Measurements from ENCODE around the gene RAD51D.
"Not testable (repeated sequence)": the region's sequence is repeated elsewhere in the genome, so short reads cannot be mapped to it uniquely, and the experiment has no call there.

The RAD51D gene

DNA sequence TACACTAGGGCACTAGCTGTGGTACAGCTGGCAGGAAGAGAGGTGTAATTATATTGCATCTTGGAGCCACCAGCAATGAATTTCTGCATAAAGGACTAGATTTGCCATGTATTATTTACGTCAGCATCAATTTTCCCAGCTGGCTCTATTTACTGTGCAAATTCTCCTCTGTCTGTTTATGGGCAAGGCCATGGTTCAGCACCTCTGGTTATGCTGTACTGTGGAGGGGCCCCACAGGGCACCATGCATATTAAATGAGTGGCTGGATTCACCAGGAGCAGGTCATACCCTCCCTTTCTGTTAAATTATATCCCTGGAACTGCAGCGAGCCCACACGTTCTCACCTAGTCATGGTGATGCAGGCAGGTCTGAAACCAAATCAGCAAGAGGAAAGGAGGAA lies 19.8 kb downstream of the RAD51D start:
- TF ChIP-seq, protein P1, sequence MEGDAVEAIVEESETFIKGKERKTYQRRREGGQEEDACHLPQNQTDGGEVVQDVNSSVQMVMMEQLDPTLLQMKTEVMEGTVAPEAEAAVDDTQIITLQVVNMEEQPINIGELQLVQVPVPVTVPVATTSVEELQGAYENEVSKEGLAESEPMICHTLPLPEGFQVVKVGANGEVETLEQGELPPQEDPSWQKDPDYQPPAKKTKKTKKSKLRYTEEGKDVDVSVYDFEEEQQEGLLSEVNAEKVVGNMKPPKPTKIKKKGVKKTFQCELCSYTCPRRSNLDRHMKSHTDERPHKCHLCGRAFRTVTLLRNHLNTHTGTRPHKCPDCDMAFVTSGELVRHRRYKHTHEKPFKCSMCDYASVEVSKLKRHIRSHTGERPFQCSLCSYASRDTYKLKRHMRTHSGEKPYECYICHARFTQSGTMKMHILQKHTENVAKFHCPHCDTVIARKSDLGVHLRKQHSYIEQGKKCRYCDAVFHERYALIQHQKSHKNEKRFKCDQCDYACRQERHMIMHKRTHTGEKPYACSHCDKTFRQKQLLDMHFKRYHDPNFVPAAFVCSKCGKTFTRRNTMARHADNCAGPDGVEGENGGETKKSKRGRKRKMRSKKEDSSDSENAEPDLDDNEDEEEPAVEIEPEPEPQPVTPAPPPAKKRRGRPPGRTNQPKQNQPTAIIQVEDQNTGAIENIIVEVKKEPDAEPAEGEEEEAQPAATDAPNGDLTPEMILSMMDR (IDR thresholded peaks at IDR 0.05): no peak
- peaks cover 4% of the 10 kb centered on the region for H3K36me3 ChIP-seq
- no peaks in the 10 kb centered on the region for H3K9me3 ChIP-seq

DNA sequence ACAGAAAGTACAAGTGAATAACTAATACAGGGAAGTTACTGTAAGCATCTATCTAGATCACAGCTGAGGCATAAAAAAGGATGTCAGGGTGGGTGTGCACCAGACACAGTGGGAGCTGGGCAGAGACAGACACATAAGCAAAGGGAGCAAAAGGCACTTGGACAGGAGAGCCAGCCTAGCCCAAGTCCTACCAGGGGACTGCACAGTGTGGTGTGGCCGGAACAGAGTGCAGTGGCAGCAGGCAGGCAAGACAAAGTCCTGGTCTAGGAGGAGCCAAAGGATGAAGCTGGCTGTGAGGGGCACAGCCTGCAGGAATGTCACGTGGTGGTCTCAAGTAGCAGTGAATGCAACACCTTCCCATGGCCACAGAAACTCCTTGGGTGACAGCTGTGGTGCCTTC lies 21.9 kb downstream of the RAD51D start:
- TF ChIP-seq, protein P1 (IDR thresholded peaks at IDR 0.05): no peak
- Histone ChIP-seq H3K9me3 (no peaks in the 10 kb centered on the region), H3K27ac (peak overlapping the region; percentile 72), H3K4me1 (ENCODE audit: control insufficient read depth in 1 of 2, insufficient read depth in 1 of 2, low read depth in 1 of 2, low read length in 1 of 2) (peaks cover 52 to 53% of the 10 kb centered on the region in 2 experiments), H3K4me3 (ENCODE audit: low read depth in 1 of 2, low read length in 1 of 2) (no peak overlapping the region), H3K27me3 (no peaks in the 10 kb centered on the region), H3K36me3 (no peaks in the 10 kb centered on the region)

More for the DNA sequence above, 19.8 kb downstream of the RAD51D start:
- H3K27ac ChIP-seq: peak overlapping the region; percentile 72
- H3K4me1 ChIP-seq (ENCODE audit: control insufficient read depth in 1 of 2, insufficient read depth in 1 of 2, low read depth in 1 of 2, low read length in 1 of 2): peaks cover 47 to 48% of the 10 kb centered on the region in 2 experiments
- no peak overlapping the region for H3K4me3 ChIP-seq (ENCODE audit: low read depth in 1 of 2, low read length in 1 of 2)
- no peaks in the 10 kb centered on the region for H3K27me3 ChIP-seq

DNA sequence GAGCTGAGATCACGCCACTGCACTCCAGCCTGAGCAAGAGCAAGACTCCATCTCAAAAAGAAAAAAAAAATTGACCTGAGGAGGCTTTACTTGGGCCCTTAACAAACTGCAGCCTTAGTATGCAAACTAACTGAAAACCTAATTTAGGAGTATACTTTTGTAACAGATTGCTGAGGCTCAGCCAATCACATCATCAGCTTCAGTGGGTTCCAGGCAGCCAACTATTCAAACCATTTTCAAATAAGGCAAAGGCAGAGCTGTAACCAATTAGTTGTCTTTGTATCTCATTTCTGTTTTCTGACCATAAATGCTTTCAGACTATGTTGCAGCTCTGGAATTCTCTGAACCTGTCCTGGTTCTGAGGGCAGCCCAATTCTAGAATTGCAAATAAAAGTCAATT lies 23.9 kb downstream of the RAD51D start:
- H3K27ac ChIP-seq: no peak overlapping the region
- no peaks in the 10 kb centered on the region for H3K27me3 ChIP-seq
- no peaks in the 10 kb centered on the region for H3K36me3 ChIP-seq
- no peaks in the 10 kb centered on the region for H3K9me3 ChIP-seq
- H3K4me3 ChIP-seq (ENCODE audit: low read depth in 1 of 2, low read length in 1 of 2): no peak overlapping the region
- H3K4me1 ChIP-seq (ENCODE audit: control insufficient read depth in 1 of 2, insufficient read depth in 1 of 2, low read depth in 1 of 2, low read length in 1 of 2): peaks cover 45 to 48% of the 10 kb centered on the region in 2 experiments
- TF ChIP-seq, protein P1 (IDR thresholded peaks at IDR 0.05): no peak

DNA sequence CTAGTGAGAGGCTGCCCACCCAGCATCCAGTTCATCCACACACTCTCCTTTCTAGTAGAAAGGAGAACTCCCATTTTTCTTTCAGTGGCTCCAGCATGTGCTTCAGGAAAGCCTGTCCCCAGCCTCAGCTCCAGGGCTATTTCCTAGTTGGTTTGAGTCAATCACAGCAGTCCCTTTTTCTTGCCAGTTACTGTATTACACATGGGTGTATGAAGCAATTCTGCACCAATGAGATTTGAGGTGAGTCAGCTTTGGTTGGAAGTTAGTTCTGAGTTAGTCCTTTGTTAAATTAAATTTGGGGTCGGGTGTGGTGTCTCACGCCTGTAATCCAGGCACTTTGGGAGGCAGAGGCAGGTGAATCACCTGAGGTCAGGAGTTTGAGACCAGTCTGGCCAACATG lies 24.8 kb downstream of the RAD51D start:
- TF ChIP-seq, protein P1 (IDR thresholded peaks at IDR 0.05): no peak

DNA sequence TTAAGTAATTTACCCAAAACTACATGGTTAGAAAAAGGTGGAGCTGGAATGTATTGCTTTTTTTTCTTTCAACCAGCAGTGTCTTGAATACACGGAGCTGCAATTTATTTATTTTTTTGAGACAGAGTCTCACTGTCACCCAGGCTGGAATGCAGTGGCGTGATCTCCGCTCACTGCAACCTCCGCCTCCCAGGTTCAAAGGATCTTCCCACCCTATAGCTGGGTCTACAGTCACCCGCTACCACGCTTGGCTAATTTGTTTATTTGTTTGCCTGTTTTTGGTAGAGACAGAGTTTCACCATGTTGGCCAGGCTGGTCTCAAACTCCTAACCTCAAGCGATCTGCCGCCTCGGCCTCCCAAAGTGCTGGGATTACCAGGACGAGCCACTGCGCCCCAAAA lies 29.0 kb downstream of the RAD51D start:
- H3K27ac ChIP-seq: peak overlapping the region; percentile 95
- not testable (repeated sequence) for H3K36me3 ChIP-seq; H3K27me3 ChIP-seq; H3K4me3 ChIP-seq (ENCODE audit: low read depth in 1 of 2, low read length in 1 of 2); H3K9me3 ChIP-seq
- peaks cover 46 to 56% of the 10 kb centered on the region in 2 experiments for H3K4me1 ChIP-seq (ENCODE audit: control insufficient read depth in 1 of 2, insufficient read depth in 1 of 2, low read depth in 1 of 2, low read length in 1 of 2)

More for the DNA sequence above, 24.8 kb downstream of the RAD51D start:
- Histone ChIP-seq H3K27ac (no peak overlapping the region), H3K4me1 (ENCODE audit: control insufficient read depth in 1 of 2, insufficient read depth in 1 of 2, low read depth in 1 of 2, low read length in 1 of 2) (peaks cover 45 to 48% of the 10 kb centered on the region in 2 experiments), H3K9me3 (no peaks in the 10 kb centered on the region), H3K27me3 (no peaks in the 10 kb centered on the region), H3K4me3 (ENCODE audit: low read depth in 1 of 2, low read length in 1 of 2) (no peak overlapping the region), H3K36me3 (no peaks in the 10 kb centered on the region)

DNA sequence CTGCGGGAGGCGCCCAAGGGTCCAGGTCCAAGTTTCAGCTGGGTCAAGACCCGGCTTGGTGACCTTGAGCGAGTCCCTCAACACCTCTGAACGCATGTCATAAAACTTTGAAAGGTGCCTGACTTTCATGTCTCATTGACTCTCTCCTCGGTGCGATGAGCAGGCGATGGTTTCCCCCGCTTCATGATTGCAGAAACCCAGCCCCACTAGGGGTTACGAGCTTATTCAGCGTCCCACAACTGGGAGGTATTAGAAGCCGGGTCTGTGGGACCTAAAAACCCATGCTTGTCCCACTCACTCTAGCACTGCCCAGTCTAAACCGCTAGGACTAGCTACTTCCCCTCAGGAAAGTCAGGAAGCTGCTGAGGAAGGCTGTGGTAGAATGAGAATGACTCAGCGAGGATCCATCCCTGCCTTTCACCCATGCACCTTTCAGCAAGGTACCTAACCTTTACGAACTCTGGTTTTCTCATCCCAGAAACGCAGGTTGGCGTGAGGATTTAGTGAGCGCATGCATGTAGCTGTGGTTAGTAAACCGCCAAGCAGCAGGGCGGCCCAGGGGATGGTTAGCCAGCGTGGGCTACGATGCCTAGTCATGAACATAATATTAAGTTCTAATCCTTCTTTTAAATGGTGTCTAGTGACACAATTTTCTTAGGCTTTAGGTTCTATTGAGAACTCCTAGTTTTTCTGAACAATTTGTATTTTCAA lies 29.9 kb downstream of the RAD51D start:
- H3K27me3 ChIP-seq: no peaks in the 10 kb centered on the region
- H3K9me3 ChIP-seq: no peaks in the 10 kb centered on the region
- TF ChIP-seq, protein P1 (IDR thresholded peaks at IDR 0.05): peak; percentile 2
- peaks cover 43 to 51% of the 10 kb centered on the region in 2 experiments for H3K4me1 ChIP-seq (ENCODE audit: control insufficient read depth in 1 of 2, insufficient read depth in 1 of 2, low read depth in 1 of 2, low read length in 1 of 2)
- H3K27ac ChIP-seq: peak overlapping the region; percentile 95
- H3K36me3 ChIP-seq: no peaks in the 10 kb centered on the region
- H3K4me3 ChIP-seq (ENCODE audit: low read depth in 1 of 2, low read length in 1 of 2): peak overlapping the region; percentile 70 to 99

Measured in neutrophil (primary cell).